Calu3 (cell line): ENCODE results near the gene ENO1. TPM values are rescaled to one million over a fixed set of nuclear protein-coding genes. Genes with fewer than 3 reads are reported as not detected.

ENCODE experiments used
- BruUV-seq: library from RNA; stranded (reverse); fragments of 400-500 nt; replicated peaks from 2 replicates; lab custom pipeline; 2021; lab: Mats Ljungman, UMichigan
- CTCF ChIA-PET: fragments of 300-600 bp; sonication (Branson Sonifier 250); formaldehyde crosslinking; loops from one replicate; lab custom pipeline; 2022; ENCODE audit warnings: antibody characterized with exemption; lab: Charles Lee
- DNase-seq: peaks from one replicate; pipeline ENCODE4 v3.0.0; 2022
- H3K27ac Mint-ChIP-seq: one replicate; pipeline ENCODE4 v1.8.0; 2022; ENCODE audit warnings: mixed read lengths; ENCODE audit not compliant: unreplicated experiment
- H3K27me3 Mint-ChIP-seq: one replicate; pipeline ENCODE4 v1.8.0; 2022; ENCODE audit warnings: mixed read lengths; ENCODE audit not compliant: unreplicated experiment
- H3K36me3 Mint-ChIP-seq: one replicate; pipeline ENCODE4 v1.8.0; 2022; ENCODE audit warnings: mild to moderate bottlenecking, moderate library complexity, mixed read lengths; ENCODE audit not compliant: insufficient read depth, unreplicated experiment
- H3K4me1 Mint-ChIP-seq: one replicate; pipeline ENCODE4 v1.8.0; 2022; ENCODE audit warnings: mild to moderate bottlenecking, low read depth, mixed read lengths; ENCODE audit not compliant: unreplicated experiment
- H3K4me3 Mint-ChIP-seq: one replicate; pipeline ENCODE4 v1.8.0; 2022; ENCODE audit warnings: mild to moderate bottlenecking, low read depth, moderate library complexity, mixed read lengths; ENCODE audit not compliant: unreplicated experiment
- H3K9me3 Mint-ChIP-seq: one replicate; pipeline ENCODE4 v1.8.0; 2022; ENCODE audit warnings: low read depth, mixed read lengths; ENCODE audit not compliant: unreplicated experiment
- intact Hi-C: fragments of 100-400 bp; cut with micrococcal nuclease; formaldehyde crosslinking; loops from one replicate; pipeline ENCODE4 v1.10.0; 2022; ENCODE audit not compliant: unreplicated experiment
- total RNA-seq: library from RNA; stranded (reverse); gene quantifications from 2 replicates; pipeline ENCODE4 v1.2.3, GENCODE V29; 2022
- TF ChIP-seq, protein P1 (sequence below): fragments of 200-600 bp; IDR thresholded peaks from one replicate; pipeline ENCODE4 v1.8.0; 2022; ENCODE audit warnings: antibody characterized with exemption; ENCODE audit not compliant: unreplicated experiment

The ENO1 gene
- total RNA-seq, 1 experiment from 2014 or later = 1,003 TPM

DNA sequence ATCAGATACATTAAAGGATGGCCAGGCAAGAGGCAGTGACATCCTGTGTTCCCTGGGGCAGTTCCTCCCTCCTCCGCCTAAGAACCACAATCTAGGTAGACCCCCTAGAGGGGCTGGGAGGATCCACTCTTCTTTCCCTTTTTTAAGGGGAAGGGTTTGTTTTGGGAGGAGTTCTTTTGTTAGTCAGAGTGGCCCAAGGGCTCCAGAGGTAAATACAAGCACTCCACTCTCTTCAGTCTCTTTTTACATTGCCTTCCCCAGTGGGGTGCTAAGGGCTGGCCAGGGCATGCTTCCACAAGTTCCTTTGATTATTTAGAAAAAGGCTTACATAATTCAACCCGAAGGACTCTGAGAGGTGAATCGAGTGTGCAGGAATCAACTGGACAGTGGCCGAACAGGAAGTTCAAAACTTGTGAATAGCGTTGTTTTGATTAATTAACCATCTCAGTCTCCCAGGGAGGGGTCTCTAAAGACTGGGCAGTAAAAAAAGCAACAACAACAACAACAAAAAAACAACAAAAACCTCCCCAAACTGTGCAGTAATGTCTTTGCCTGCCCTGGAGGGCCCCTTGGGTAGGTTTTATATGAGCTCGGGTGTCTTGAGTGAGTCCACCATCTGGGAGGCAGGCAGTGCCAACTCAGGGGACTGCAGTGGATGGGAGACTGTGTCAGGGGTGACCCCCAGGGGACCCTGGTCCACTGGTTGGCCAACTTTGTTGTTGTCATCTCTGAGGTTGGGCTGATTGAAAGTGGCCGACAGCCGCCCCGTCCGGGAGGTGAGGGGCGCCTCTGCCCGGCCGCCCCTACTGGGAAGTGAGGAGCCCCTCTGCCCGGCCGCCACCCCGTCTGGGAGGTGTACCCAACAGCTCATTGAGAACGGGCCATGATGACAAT lies 33.2 kb upstream of the ENO1 start:
- Mint-ChIP-seq H3K27ac (no peak overlapping the region), H3K27me3 (no peaks in the 10 kb centered on the region), H3K9me3 (peaks cover 4% of the 10 kb centered on the region), H3K4me3 (no peak overlapping the region), H3K4me1 (peaks cover 15% of the 10 kb centered on the region), H3K36me3 (no peaks in the 10 kb centered on the region)
- TF ChIP-seq, protein P1, sequence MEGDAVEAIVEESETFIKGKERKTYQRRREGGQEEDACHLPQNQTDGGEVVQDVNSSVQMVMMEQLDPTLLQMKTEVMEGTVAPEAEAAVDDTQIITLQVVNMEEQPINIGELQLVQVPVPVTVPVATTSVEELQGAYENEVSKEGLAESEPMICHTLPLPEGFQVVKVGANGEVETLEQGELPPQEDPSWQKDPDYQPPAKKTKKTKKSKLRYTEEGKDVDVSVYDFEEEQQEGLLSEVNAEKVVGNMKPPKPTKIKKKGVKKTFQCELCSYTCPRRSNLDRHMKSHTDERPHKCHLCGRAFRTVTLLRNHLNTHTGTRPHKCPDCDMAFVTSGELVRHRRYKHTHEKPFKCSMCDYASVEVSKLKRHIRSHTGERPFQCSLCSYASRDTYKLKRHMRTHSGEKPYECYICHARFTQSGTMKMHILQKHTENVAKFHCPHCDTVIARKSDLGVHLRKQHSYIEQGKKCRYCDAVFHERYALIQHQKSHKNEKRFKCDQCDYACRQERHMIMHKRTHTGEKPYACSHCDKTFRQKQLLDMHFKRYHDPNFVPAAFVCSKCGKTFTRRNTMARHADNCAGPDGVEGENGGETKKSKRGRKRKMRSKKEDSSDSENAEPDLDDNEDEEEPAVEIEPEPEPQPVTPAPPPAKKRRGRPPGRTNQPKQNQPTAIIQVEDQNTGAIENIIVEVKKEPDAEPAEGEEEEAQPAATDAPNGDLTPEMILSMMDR = no peak
- no peak for DNase-seq
- intact Hi-C loops = no loop called here
- BruUV-seq = no TSS peak
- CTCF ChIA-PET = no interaction called here

DNA sequence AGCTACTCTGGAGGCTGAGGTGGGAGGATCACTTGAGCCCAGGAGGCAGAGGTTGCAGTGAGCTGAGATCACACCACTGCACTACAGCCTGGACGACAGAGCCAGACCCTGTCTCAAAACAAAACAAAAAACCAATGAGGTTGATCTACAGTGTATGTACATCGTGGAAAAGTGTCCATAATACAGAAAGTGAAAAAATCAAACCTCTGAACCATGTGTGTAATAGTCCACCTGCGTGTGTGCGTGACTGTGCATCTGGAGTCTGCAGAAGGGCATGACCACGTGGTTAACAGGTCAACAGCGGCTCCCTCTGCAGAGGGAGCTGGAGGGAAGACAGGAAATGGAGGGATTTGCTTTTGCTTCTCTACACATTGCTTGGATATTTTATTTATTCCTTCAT lies 32.4 kb upstream of the ENO1 start:
- DNase-seq = no peak
- peaks cover 18% of the 10 kb centered on the region for H3K4me1 Mint-ChIP-seq

DNA sequence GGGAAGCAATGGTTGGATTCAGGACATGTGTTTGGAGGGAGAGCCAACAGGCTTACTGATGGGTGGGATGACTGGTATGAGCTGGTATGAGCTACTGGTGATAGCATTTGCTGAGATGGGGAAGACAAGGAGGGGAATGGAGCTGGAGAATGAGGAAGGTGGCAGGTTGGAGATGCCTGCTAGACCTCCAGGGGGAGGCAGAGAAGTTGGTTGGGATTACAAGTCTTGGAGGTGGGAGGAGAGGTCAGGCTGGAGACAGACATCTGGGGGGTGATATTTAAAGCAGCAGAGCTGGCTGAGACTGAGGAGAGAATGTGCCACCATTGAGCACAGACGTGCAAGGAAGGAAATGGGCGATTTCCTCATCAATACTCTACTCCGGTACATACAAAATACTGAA lies 31.8 kb upstream of the ENO1 start:
- CTCF ChIA-PET = no interaction called here
- Mint-ChIP-seq H3K36me3 (no peaks in the 10 kb centered on the region), H3K4me1 (peaks cover 23% of the 10 kb centered on the region), H3K27me3 (no peaks in the 10 kb centered on the region), H3K4me3 (no peak overlapping the region), H3K9me3 (peaks cover 4% of the 10 kb centered on the region), H3K27ac (no peak overlapping the region)
- intact Hi-C loops = no loop called here
- BruUV-seq = no TSS peak
- no peak for DNase-seq
- TF ChIP-seq, protein P1 = no peak

More for the DNA sequence above, 32.4 kb upstream of the ENO1 start:
- intact Hi-C loops = no loop called here
- BruUV-seq = no TSS peak
- Mint-ChIP-seq H3K27ac (no peak overlapping the region), H3K27me3 (no peaks in the 10 kb centered on the region), H3K9me3 (peaks cover 4% of the 10 kb centered on the region), H3K4me3 (no peak overlapping the region), H3K36me3 (no peaks in the 10 kb centered on the region)
- TF ChIP-seq, protein P1 = no peak
- CTCF ChIA-PET = no interaction called here

DNA sequence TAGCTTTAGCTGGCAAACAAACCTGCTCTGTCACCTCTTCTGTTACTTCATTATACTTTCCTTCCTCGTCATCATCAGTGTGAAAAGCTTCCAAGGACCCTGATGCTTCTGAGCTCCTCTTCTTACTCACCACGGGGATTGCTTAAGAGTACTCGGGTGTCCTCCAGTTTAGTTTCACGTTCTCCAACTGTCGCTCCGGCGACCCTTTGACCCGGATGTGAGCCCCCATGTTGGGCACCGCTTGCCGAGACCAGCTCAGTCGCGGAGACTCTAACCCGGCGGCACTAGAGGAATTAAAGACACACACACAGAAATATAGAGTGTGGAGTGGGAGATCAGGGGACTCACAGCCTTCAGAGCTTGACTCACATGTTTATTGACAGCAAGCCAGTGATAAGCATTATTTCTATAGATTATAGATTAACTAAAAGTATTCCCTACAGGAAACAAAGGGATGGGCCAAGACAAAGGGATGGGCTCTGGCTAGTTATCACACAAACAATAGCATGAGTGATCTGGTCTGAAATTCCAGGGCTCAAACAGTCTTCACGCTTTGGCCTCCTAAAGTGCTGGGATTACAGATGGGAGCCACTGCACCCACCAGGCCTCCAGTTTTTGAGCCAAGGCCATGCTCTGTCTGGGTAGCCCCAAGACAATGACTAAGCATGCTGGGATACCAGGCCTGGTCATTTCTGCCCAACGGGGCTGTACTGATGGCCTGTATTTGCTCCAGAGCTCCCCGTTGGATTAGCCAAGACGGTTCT lies 30.1 kb upstream of the ENO1 start:
- BruUV-seq = no TSS peak
- CTCF ChIA-PET = no interaction called here
- no peak for DNase-seq
- H3K4me1 Mint-ChIP-seq = peaks cover 30% of the 10 kb centered on the region
- no peak overlapping the region for H3K4me3 Mint-ChIP-seq
- TF ChIP-seq, protein P1 = no peak
- intact Hi-C loops = no loop called here
- H3K9me3 Mint-ChIP-seq = peaks cover 4% of the 10 kb centered on the region
- no peaks in the 10 kb centered on the region for H3K27me3 Mint-ChIP-seq
- H3K27ac Mint-ChIP-seq = no peak overlapping the region
- H3K36me3 Mint-ChIP-seq = peaks cover 1% of the 10 kb centered on the region
